ENCODE data around the gene CHPF2.

Gene CHPF2

DNA sequence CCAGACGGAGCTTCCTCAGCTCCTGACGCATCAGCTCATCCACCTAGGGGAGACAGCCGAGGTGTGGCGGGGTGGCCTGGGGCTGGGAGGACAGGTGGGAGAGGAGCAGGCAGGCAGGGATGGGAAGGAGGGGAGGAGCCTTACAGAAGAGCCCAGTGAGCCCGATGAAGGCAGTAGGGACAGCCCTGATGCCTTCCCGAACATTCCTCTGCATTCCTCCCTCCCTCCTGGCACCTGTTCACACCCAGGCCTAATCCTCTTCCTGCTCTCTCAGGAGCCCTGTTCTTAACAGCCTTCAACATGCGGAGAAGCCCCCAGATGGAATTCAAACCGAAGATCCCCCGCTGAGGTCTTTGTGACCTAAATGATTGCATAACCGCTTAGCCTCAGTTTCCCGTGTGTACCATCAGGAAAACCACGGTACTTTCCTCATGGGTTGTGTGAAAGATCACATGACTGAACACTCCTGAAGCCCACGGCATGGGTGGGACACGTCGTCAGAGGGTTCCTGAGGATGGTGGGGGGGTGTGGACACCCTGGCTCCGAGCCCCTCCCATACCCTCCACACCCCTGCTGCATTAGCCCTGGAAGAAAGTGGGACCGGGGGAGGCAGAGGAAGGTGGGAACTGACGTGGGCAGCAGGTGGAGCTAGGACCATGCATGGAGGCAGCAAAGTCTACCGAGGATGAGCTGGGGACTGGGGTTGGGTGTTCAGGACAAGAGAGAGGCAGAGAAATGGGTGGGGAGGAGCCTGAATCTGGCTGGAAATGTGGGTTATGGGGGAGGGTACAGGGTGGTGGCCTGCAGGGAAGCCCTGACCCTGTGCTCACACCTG is 36.5 kb upstream of the CHPF2 start:
- Histone ChIP-seq H3K4me1 (ENCODE audit: control insufficient read depth, insufficient read depth, low read length) (no peaks in the 10 kb centered on the region), H3K27ac (ENCODE audit: low read depth, low read length) (no peak overlapping the region), H3K27me3 (ENCODE audit: control insufficient read depth, insufficient read depth, low read length) (peaks cover 5% of the 10 kb centered on the region), H3K4me3 (ENCODE audit: low read length) (no peak overlapping the region), H3K9ac (ENCODE audit: low read length) (no peak overlapping the region), H3K36me3 (ENCODE audit: control insufficient read depth, insufficient read depth, low read length) (no peaks in the 10 kb centered on the region)

- H3K4me3 ChIP-seq (ENCODE audit: low read length): no peak overlapping the region
- H3K27me3 ChIP-seq (ENCODE audit: control insufficient read depth, insufficient read depth, low read length): peaks cover 5% of the 10 kb centered on the region
- no peaks in the 10 kb centered on the region for H3K36me3 ChIP-seq (ENCODE audit: control insufficient read depth, insufficient read depth, low read length)
- no peaks in the 10 kb centered on the region for H3K4me1 ChIP-seq (ENCODE audit: control insufficient read depth, insufficient read depth, low read length)
- H3K27ac ChIP-seq (ENCODE audit: low read depth, low read length): no peak overlapping the region
- no peak overlapping the region for H3K9ac ChIP-seq (ENCODE audit: low read length)
Observed at GRCh38 chr7:151197932-151198331, 34.4 kb upstream of the CHPF2 start.

DNA sequence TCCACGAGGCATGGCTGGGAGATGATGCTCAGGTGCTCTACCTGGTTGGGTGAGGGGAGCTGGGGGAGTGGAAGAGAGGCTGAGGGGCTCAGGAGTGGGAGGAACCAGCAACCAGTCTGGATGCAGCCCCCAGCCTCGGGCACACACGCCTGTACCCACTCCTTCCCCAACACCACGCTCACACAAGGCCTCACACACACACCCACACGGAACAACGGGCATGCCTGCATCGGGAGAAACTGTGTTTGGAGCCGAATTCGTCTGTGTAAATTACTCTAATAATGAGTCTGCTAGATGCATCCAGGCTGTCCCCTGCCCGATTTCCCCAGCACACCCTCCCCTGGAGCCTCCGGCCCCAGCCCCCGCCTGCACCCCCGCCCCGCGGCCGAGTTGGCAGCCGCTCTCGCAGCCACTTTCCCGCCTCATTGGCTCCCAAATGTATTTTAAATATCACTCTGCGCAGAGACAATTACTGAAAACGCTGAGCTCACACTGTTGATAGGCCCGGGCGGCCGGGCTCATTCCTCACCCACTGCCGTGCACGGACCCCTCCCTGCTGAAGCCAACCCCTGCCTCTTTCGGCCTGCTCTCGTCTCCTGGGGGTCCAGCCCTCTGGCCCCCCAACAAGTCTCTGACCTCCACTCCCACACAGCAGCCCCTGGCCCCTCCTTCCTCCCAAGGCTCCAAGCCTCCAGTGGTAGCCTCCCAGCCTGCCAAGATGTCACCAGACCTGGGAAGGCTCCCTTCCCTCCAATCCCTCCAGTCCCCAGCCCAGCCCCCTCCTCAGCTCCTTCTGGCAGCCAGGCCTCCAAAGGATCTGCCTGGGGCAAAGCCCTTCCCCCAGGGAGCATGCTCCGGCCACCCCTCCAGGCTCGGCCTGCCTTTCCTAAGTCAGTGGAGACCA is 33.1 kb upstream of the CHPF2 start:
- no peak overlapping the region for H3K4me3 ChIP-seq (ENCODE audit: low read length)

GRCh38 chr7:151201344-151201743 is 30.9 kb upstream of the CHPF2 start:
- H3K27me3 ChIP-seq (ENCODE audit: control insufficient read depth, insufficient read depth, low read length): peaks cover 6% of the 10 kb centered on the region

More for the DNA sequence above, 33.1 kb upstream of the CHPF2 start:
- Histone ChIP-seq H3K36me3 (ENCODE audit: control insufficient read depth, insufficient read depth, low read length) (no peaks in the 10 kb centered on the region), H3K27me3 (ENCODE audit: control insufficient read depth, insufficient read depth, low read length) (peaks cover 7% of the 10 kb centered on the region), H3K9ac (ENCODE audit: low read length) (no peak overlapping the region), H3K27ac (ENCODE audit: low read depth, low read length) (no peak overlapping the region), H3K4me1 (ENCODE audit: control insufficient read depth, insufficient read depth, low read length) (no peaks in the 10 kb centered on the region)

DNA sequence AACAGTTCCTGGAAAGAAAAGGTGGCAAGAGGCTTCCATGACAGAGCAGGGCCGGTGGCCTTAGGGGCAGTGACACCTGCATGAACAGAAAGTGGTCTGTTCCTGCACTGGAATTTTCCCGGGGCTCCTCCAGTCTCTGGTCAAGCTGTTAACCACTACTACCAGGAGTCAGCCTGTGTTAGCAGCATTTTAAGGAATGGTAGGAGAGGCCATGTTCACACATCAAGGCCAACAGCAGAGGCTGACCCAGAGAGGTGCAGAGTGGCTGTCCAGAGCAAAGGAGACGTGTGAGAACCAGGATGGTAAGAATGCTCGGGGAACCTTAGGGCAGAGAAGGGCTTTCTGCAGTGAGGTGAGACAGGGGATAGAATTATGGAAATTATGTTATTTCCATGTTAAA is 30.5 kb upstream of the CHPF2 start:
- no peak overlapping the region for H3K9ac ChIP-seq (ENCODE audit: low read length)
- H3K27me3 ChIP-seq (ENCODE audit: control insufficient read depth, insufficient read depth, low read length): peaks cover 6% of the 10 kb centered on the region
- H3K4me1 ChIP-seq (ENCODE audit: control insufficient read depth, insufficient read depth, low read length): no peaks in the 10 kb centered on the region
- H3K36me3 ChIP-seq (ENCODE audit: control insufficient read depth, insufficient read depth, low read length): no peaks in the 10 kb centered on the region
- H3K27ac ChIP-seq (ENCODE audit: low read depth, low read length): no peak overlapping the region
- no peak overlapping the region for H3K4me3 ChIP-seq (ENCODE audit: low read length)

More at GRCh38 chr7:151201344-151201743, 30.9 kb upstream of the CHPF2 start:
- H3K4me1 ChIP-seq (ENCODE audit: control insufficient read depth, insufficient read depth, low read length): no peaks in the 10 kb centered on the region
- H3K27ac ChIP-seq (ENCODE audit: low read depth, low read length): no peak overlapping the region
- no peaks in the 10 kb centered on the region for H3K36me3 ChIP-seq (ENCODE audit: control insufficient read depth, insufficient read depth, low read length)
- no peak overlapping the region for H3K4me3 ChIP-seq (ENCODE audit: low read length)
- no peak overlapping the region for H3K9ac ChIP-seq (ENCODE audit: low read length)

- peaks cover 6% of the 10 kb centered on the region for H3K27me3 ChIP-seq (ENCODE audit: control insufficient read depth, insufficient read depth, low read length)
- H3K4me3 ChIP-seq (ENCODE audit: low read length): no peak overlapping the region
- H3K9ac ChIP-seq (ENCODE audit: low read length): no peak overlapping the region
- no peaks in the 10 kb centered on the region for H3K4me1 ChIP-seq (ENCODE audit: control insufficient read depth, insufficient read depth, low read length)
- no peak overlapping the region for H3K27ac ChIP-seq (ENCODE audit: low read depth, low read length)
- no peaks in the 10 kb centered on the region for H3K36me3 ChIP-seq (ENCODE audit: control insufficient read depth, insufficient read depth, low read length)
Observed at GRCh38 chr7:151202836-151203235, 29.4 kb upstream of the CHPF2 start.

DNA sequence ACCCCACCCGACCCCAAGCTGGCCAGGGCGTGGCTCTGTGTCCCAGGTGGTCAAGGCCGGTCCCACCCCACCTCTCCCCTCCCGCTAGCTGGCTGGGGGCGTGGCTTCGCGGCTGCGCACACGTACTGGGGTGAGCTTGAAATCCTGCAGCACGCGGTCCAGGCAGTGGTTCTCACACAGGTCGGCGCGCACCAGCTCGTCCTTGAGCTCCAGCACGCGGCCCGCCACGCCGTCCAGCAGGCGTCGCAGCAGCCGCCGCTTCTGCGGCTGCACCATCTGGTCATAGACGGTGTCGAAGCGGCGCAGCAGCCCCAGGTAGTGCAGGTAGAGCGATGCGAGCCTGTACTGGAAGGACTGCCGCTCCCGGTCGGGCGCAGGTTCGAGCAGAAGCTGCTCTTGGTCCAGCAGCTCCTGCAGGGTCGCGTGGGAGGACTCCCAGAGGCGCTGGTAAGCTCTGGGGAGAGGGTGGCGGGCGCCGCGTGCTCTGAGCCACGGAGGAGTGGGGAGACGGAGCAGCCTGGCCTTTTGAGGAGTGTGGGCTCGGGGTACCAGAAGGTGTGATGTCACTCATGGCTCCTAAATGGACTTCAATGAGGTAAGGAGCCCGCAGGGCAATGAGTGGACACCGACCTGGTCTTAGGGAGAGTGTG is 27.8 kb upstream of the CHPF2 start:
- Histone ChIP-seq H3K4me3 (ENCODE audit: low read length) (no peak overlapping the region), H3K27me3 (ENCODE audit: control insufficient read depth, insufficient read depth, low read length) (peaks cover 6% of the 10 kb centered on the region), H3K9ac (ENCODE audit: low read length) (no peak overlapping the region), H3K27ac (ENCODE audit: low read depth, low read length) (no peak overlapping the region), H3K36me3 (ENCODE audit: control insufficient read depth, insufficient read depth, low read length) (no peaks in the 10 kb centered on the region), H3K4me1 (ENCODE audit: control insufficient read depth, insufficient read depth, low read length) (no peaks in the 10 kb centered on the region)

GRCh38 chr7:151205730-151206129 is 26.6 kb upstream of the CHPF2 start:
- Histone ChIP-seq H3K4me3 (ENCODE audit: low read length) (no peak overlapping the region), H3K4me1 (ENCODE audit: control insufficient read depth, insufficient read depth, low read length) (no peaks in the 10 kb centered on the region), H3K36me3 (ENCODE audit: control insufficient read depth, insufficient read depth, low read length) (no peaks in the 10 kb centered on the region), H3K9ac (ENCODE audit: low read length) (no peak overlapping the region), H3K27me3 (ENCODE audit: control insufficient read depth, insufficient read depth, low read length) (peaks cover 6% of the 10 kb centered on the region), H3K27ac (ENCODE audit: low read depth, low read length) (no peak overlapping the region)

DNA sequence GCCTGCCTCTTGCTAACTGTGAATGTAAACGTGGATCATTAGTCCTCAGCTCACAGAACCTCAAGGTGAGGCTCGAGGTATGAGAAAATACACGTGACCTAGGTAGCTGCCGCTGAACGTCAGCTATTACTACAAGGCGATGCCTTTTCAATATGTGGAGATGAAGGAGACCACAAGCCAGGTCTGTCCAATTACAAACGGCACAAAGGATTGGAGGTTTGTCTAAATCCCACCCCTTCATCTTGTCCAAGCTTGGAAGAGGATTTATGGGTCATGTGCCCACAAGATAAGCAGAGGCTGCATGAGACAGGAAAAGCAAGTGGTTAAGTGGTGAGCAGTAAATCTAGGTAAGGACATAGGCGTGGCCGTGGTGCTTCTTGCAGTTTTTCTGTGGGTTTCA is 25.4 kb upstream of the CHPF2 start:
- no peak overlapping the region for H3K27ac ChIP-seq (ENCODE audit: low read depth, low read length)

GRCh38 chr7:151207315-151207714 is 25.0 kb upstream of the CHPF2 start:
- Histone ChIP-seq H3K27me3 (ENCODE audit: control insufficient read depth, insufficient read depth, low read length) (peaks cover 6% of the 10 kb centered on the region), H3K27ac (ENCODE audit: low read depth, low read length) (no peak overlapping the region), H3K9ac (ENCODE audit: low read length) (no peak overlapping the region), H3K36me3 (ENCODE audit: control insufficient read depth, insufficient read depth, low read length) (no peaks in the 10 kb centered on the region), H3K4me1 (ENCODE audit: control insufficient read depth, insufficient read depth, low read length) (no peaks in the 10 kb centered on the region), H3K4me3 (ENCODE audit: low read length) (no peak overlapping the region)

More for the DNA sequence above, 25.4 kb upstream of the CHPF2 start:
- no peaks in the 10 kb centered on the region for H3K4me1 ChIP-seq (ENCODE audit: control insufficient read depth, insufficient read depth, low read length)
- no peaks in the 10 kb centered on the region for H3K36me3 ChIP-seq (ENCODE audit: control insufficient read depth, insufficient read depth, low read length)
- no peak overlapping the region for H3K4me3 ChIP-seq (ENCODE audit: low read length)
- H3K9ac ChIP-seq (ENCODE audit: low read length): no peak overlapping the region
- peaks cover 6% of the 10 kb centered on the region for H3K27me3 ChIP-seq (ENCODE audit: control insufficient read depth, insufficient read depth, low read length)

GRCh38 chr7:151207804-151208203 is 24.5 kb upstream of the CHPF2 start:
- peaks cover 6% of the 10 kb centered on the region for H3K27me3 ChIP-seq (ENCODE audit: control insufficient read depth, insufficient read depth, low read length)
- no peaks in the 10 kb centered on the region for H3K4me1 ChIP-seq (ENCODE audit: control insufficient read depth, insufficient read depth, low read length)

GRCh38 chr7:151208253-151208862 is 23.9 kb upstream of the CHPF2 start:
- Histone ChIP-seq H3K4me1 (ENCODE audit: control insufficient read depth, insufficient read depth, low read length) (no peaks in the 10 kb centered on the region), H3K27ac (ENCODE audit: low read depth, low read length) (no peak overlapping the region), H3K9ac (ENCODE audit: low read length) (no peak overlapping the region)

More at GRCh38 chr7:151207804-151208203, 24.5 kb upstream of the CHPF2 start:
- Histone ChIP-seq H3K27ac (ENCODE audit: low read depth, low read length) (no peak overlapping the region), H3K36me3 (ENCODE audit: control insufficient read depth, insufficient read depth, low read length) (no peaks in the 10 kb centered on the region), H3K9ac (ENCODE audit: low read length) (no peak overlapping the region), H3K4me3 (ENCODE audit: low read length) (no peak overlapping the region)

More at GRCh38 chr7:151208253-151208862, 23.9 kb upstream of the CHPF2 start:
- no peak overlapping the region for H3K4me3 ChIP-seq (ENCODE audit: low read length)
- H3K27me3 ChIP-seq (ENCODE audit: control insufficient read depth, insufficient read depth, low read length): peaks cover 6% of the 10 kb centered on the region
- H3K36me3 ChIP-seq (ENCODE audit: control insufficient read depth, insufficient read depth, low read length): no peaks in the 10 kb centered on the region

Data from rectal smooth muscle tissue (tissue), 1 donor.